Measurements from ENCODE around the gene TCAP.

TCAP gene

GRCh38 chr17:39699818-39700147 is 34.6 kb downstream of the TCAP start, which contains the start of gene ERBB2:
TSS of gene ERBB2 (plus strand) at chr17:39700064. CDS start at chr17:39700239, 175 bp downstream.
- in situ Hi-C loops (cut with HindIII; ENCODE audit: low sequenced_read_pairs), result no loop called here
- TF ChIP-seq CTCF (IDR thresholded peaks at IDR 0.05; ENCODE audit: low read depth, low read length, missing control alignments), result no peak
- H3K4me3 ChIP-seq (ENCODE audit: low read depth, low read length), result peak within 1 kb of the TSS; percentile 85
- DNase-seq (ENCODE audit: low read depth), result peak; percentile 47

- DNase-seq (ENCODE audit: low read depth), result no peak
- peak overlapping the region; percentile 85 for H3K4me3 ChIP-seq (ENCODE audit: low read depth, low read length)
- TF ChIP-seq CTCF (IDR thresholded peaks at IDR 0.05; ENCODE audit: low read depth, low read length, missing control alignments), result no peak
- in situ Hi-C loops (cut with HindIII; ENCODE audit: low sequenced_read_pairs), result no loop called here
Measured at GRCh38 chr17:39700148-39700987, 35.2 kb downstream of the TCAP start.

- no peak for DNase-seq (ENCODE audit: low read depth)
- in situ Hi-C loops (cut with HindIII; ENCODE audit: low sequenced_read_pairs), result no loop called here
- H3K4me3 ChIP-seq (ENCODE audit: low read depth, low read length), result peak overlapping the region; percentile 85
- TF ChIP-seq CTCF (IDR thresholded peaks at IDR 0.05; ENCODE audit: low read depth, low read length, missing control alignments), result no peak
Measured at GRCh38 chr17:39701012-39701783, 36.0 kb downstream of the TCAP start.

- in situ Hi-C loops (cut with HindIII; ENCODE audit: low sequenced_read_pairs), result no loop called here
- no peak overlapping the region for H3K4me3 ChIP-seq (ENCODE audit: low read depth, low read length)
- no peak for DNase-seq (ENCODE audit: low read depth)
- TF ChIP-seq CTCF (IDR thresholded peaks at IDR 0.05; ENCODE audit: low read depth, low read length, missing control alignments), result no peak
Measured at GRCh38 chr17:39701784-39702422, 36.8 kb downstream of the TCAP start.

- in situ Hi-C loops (cut with HindIII; ENCODE audit: low sequenced_read_pairs), result no loop called here
- no peak overlapping the region for H3K4me3 ChIP-seq (ENCODE audit: low read depth, low read length)
- no peak for DNase-seq (ENCODE audit: low read depth)
- TF ChIP-seq CTCF (IDR thresholded peaks at IDR 0.05; ENCODE audit: low read depth, low read length, missing control alignments), result no peak
Measured at GRCh38 chr17:39702901-39703893, 38.0 kb downstream of the TCAP start.
